ENCODE results near the gene PEX7.

DNA sequence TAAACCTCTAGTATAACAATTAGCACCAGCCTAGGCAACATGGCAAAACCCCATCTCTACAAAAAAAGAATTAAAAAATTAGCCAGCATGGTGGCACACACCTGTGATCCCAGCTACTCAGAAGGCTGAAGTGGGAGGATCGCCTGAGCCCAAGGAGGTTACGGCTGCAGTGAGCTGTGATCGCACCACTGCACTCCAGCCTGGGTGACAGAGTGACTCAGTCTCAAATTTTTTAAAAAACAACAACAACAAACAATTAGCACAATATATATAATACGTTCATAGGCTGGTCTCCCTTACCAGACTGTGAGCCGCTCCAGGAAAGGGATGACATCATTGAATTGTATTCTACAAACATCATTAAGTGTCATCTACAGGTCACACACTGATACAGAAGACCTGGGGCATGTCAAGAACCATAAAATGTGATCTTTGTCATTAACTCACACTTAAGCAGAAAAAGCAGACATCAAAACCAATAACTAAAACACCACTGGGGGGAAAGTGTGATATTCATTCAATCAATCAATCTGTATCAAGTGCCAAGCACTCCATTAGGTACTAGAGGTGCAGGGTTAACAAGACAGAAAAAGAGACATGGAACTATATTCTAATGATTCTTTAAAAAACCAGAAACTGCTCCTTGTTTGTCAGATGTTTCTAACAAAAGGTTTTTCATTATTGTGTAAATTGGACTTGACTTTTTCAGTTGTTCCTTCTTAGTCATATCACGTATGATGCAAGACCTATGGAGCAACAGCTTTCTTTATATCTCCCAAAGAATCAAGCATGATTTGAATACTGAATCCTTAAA lies 48.0 kb upstream of the PEX7 start:
- TF ChIP-seq CTCF (IDR thresholded peaks at IDR 0.05) (no peak), EP300 (IDR thresholded peaks at IDR 0.05) (peak in 1 of 2 donors; percentile 45)

Data from tibial nerve (tissue), 4 donors.